ENCODE measurements around the gene PRMT1. TPM values are rescaled to one million over a fixed set of nuclear protein-coding genes. Genes with fewer than 3 reads are reported as not detected.

PRMT1 gene
- total and polyA plus RNA-seq, 2 of the 13 experiments (the other 11 are each of a cell fraction or from before 2014, with no cell fraction given) = 324 to 374 TPM

- TF ChIP-seq ZBTB40 (IDR thresholded peaks at IDR 0.05) = peak; percentile 96
- TF ChIP-seq ZBTB40 (CRISPR knock-in tag; IDR thresholded peaks at IDR 0.05) = peak; percentile 100
- no peak for TF ChIP-seq ZNF775 (CRISPR knock-in tag; IDR thresholded peaks at IDR 0.05; ENCODE audit: borderline replicate concordance)
- no peak for TF ChIP-seq BRF2 (CRISPR knock-in tag; IDR thresholded peaks at IDR 0.05)
- TF ChIP-seq ZSCAN5A (CRISPR knock-in tag; IDR thresholded peaks at IDR 0.05; ENCODE audit: borderline replicate concordance) = no peak
- TF ChIP-seq PRDM4 (CRISPR knock-in tag; IDR thresholded peaks at IDR 0.05; ENCODE audit: borderline replicate concordance) = no peak
- no peak for TF ChIP-seq MAZ (IDR thresholded peaks at IDR 0.05; ENCODE audit: borderline replicate concordance, low read depth, low read length)
- no peak; the same call in 1 of the 2 replicates for TF ChIP-seq MAZ (CRISPR knock-in tag; IDR thresholded peaks at IDR 0.05; ENCODE audit: low read depth)
- TF ChIP-seq ZBTB7A (CRISPR knock-in tag; IDR thresholded peaks at IDR 0.05) = no peak
- TF ChIP-seq ZNF460 (CRISPR knock-in tag; IDR thresholded peaks at IDR 0.05; ENCODE audit: borderline replicate concordance) = no peak
- no peak for TF ChIP-seq ZFP36L2 (CRISPR knock-in tag; IDR thresholded peaks at IDR 0.05)
- no peak for TF ChIP-seq SAFB2 (CRISPR knock-in tag; IDR thresholded peaks at IDR 0.05; ENCODE audit: borderline replicate concordance, low read depth)
Observed at GRCh38 chr19:49665351-49666119, 11.5 kb upstream of the PRMT1 start, which contains the start of the genes BCL2L12 and IRF3 (continued).

Data from HepG2 (cell line).